Endothelial cell of umbilical vein (primary cell): ENCODE measurements around the gene AGMO.

Experiments used
- CTCF ChIP-seq, 2 donors: IDR thresholded peaks; 1 replicate in 1 of 2; 2 replicates in 1 of 2; pipeline ENCODE4 v1.5.1; 2011; ENCODE audit warnings: low read length in 2 of 2, mild to moderate bottlenecking in 2 of 2, moderate library complexity in 2 of 2, control low read depth in 1 of 2, inconsistent platforms in 1 of 2, low read depth in 1 of 2; ENCODE audit not compliant: insufficient read depth in 1 of 2; ENCODE audit errors: extremely low read depth in 1 of 2
- EZH2 ChIP-seq: IDR thresholded peaks from 2 replicates; pipeline ENCODE4 v1.6.1; 2012; ENCODE audit warnings: borderline replicate concordance, low read depth, mild to moderate bottlenecking, moderate library complexity, low read length, inconsistent platforms; ENCODE audit not compliant: severe bottlenecking
- FOS ChIP-seq: IDR thresholded peaks from 2 replicates; pipeline ENCODE4 v1.6.1; 2011; ENCODE audit warnings: mild to moderate bottlenecking, low read length, moderate library complexity, borderline replicate concordance; ENCODE audit not compliant: insufficient read depth
- MYC ChIP-seq: IDR thresholded peaks from one replicate; pipeline ENCODE4 v1.6.1; 2011; ENCODE audit warnings: mild to moderate bottlenecking, low read depth, low read length
- POLR2A ChIP-seq: IDR thresholded peaks from 2 replicates; pipeline ENCODE4 v1.6.1; 2012; ENCODE audit warnings: low read depth, mild to moderate bottlenecking, control low read depth, low read length

- TF ChIP-seq EZH2 = no peak
- TF ChIP-seq CTCF (IDR thresholded peaks at IDR 0.05; ENCODE audit: extremely low read depth in 1 of 2, insufficient read depth in 1 of 2, low read depth in 1 of 2, low read length in 2 of 2) = no peak
- TF ChIP-seq FOS = no peak
- TF ChIP-seq POLR2A = no peak
- TF ChIP-seq MYC = no peak
Observed at GRCh38 chr7:15403315-15403714, 158.5 kb downstream of the AGMO start.
